Uterus (tissue), 2 donors: ENCODE data around the gene SLC22A2.

ENCODE experiments used
- POLR2A ChIP-seq, 2 donors: fragments of 450-650 bp; IDR thresholded peaks; one replicate each; pipeline ENCODE4 v1.6.1; 2016; ENCODE audit warnings: antibody characterized with exemption in 2 of 2, mild to moderate bottlenecking in 1 of 2, moderate library complexity in 1 of 2
- TF ChIP-seq, protein P1 (sequence below), 4 experiments: fragments of 200-600 bp in 2 of 4; fragments of 450-650 bp in 2 of 4; sonication (generic) in 2 of 4; IDR thresholded peaks; one replicate each; pipeline ENCODE4 v1.5.1; 2016 to 2019; ENCODE audit warnings: antibody characterized with exemption in 4 of 4, mild to moderate bottlenecking in 2 of 4, moderate library complexity in 1 of 4

DNA sequence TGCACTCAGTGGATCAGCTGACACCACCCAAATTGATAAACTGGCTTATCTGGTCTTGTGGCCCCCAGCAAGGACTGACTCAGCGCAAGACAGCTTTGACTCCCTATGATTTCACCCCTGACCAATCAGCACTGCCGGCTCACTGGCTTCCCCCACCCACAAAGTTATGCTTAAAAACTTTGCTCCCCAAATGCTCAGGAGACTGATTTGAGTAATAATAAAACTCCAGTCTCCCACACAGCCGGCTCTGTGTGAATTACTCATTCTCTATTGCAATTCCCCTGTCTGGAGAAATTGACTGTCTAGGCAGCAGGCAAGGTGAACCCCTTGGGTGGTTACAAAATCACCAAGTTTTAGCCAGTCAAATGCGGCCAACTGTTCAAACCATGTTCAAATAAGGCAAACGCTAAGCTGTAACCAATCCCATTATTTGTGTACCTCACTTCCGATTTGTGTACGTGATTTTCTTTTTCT lies 32.5 kb downstream of the SLC22A2 start:
- TF ChIP-seq, protein P1, sequence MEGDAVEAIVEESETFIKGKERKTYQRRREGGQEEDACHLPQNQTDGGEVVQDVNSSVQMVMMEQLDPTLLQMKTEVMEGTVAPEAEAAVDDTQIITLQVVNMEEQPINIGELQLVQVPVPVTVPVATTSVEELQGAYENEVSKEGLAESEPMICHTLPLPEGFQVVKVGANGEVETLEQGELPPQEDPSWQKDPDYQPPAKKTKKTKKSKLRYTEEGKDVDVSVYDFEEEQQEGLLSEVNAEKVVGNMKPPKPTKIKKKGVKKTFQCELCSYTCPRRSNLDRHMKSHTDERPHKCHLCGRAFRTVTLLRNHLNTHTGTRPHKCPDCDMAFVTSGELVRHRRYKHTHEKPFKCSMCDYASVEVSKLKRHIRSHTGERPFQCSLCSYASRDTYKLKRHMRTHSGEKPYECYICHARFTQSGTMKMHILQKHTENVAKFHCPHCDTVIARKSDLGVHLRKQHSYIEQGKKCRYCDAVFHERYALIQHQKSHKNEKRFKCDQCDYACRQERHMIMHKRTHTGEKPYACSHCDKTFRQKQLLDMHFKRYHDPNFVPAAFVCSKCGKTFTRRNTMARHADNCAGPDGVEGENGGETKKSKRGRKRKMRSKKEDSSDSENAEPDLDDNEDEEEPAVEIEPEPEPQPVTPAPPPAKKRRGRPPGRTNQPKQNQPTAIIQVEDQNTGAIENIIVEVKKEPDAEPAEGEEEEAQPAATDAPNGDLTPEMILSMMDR (IDR thresholded peaks at IDR 0.05), result no peak
- no peak for TF ChIP-seq POLR2A (IDR thresholded peaks at IDR 0.05)
